OCI-M1 (cell line): Measurements from ENCODE around the gene CEMP1.

Experiments
- DNase-seq: peaks from one replicate; lab custom pipeline; 2025; lab: John Stamatoyannopoulos, UW

CEMP1 gene

GRCh38 chr16:2500430-2500917, 30.7 kb downstream of the CEMP1 start:
- no peak for DNase-seq

- DNase-seq = no peak
Measured at GRCh38 chr16:2499890-2500429, 31.2 kb downstream of the CEMP1 start.

GRCh38 chr16:2499454-2499853, 31.8 kb downstream of the CEMP1 start:
- DNase-seq = no peak

GRCh38 chr16:2498531-2499253, 32.5 kb downstream of the CEMP1 start:
- no peak for DNase-seq

- no peak for DNase-seq
Measured at GRCh38 chr16:2497695-2498484, 33.3 kb downstream of the CEMP1 start.

GRCh38 chr16:2497116-2497630, 34.0 kb downstream of the CEMP1 start:
- DNase-seq = no peak

- no peak for DNase-seq
Measured at GRCh38 chr16:2496223-2497115, 34.7 kb downstream of the CEMP1 start.

GRCh38 chr16:2495041-2495440, 36.2 kb downstream of the CEMP1 start:
- no peak for DNase-seq

GRCh38 chr16:2494616-2495015, 36.6 kb downstream of the CEMP1 start:
- peak; percentile 28 for DNase-seq

- no peak for DNase-seq
Measured at GRCh38 chr16:2493605-2494004, 37.6 kb downstream of the CEMP1 start.

GRCh38 chr16:2492292-2492691, 38.9 kb downstream of the CEMP1 start:
- DNase-seq = no peak

- no peak for DNase-seq
Measured at GRCh38 chr16:2490190-2491105, 40.8 kb downstream of the CEMP1 start.

GRCh38 chr16:2489581-2489980, 41.6 kb downstream of the CEMP1 start:
- no peak for DNase-seq

GRCh38 chr16:2487903-2488531, 43.2 kb downstream of the CEMP1 start:
- peak; percentile 74 for DNase-seq

- no peak for DNase-seq
Measured at GRCh38 chr16:2487517-2487842, 43.7 kb downstream of the CEMP1 start.

- DNase-seq = no peak
Measured at GRCh38 chr16:2486645-2487516, 44.3 kb downstream of the CEMP1 start.

- no peak for DNase-seq
Measured at GRCh38 chr16:2485811-2486507, 45.2 kb downstream of the CEMP1 start.

- DNase-seq = no peak
Measured at GRCh38 chr16:2484898-2485508, 46.2 kb downstream of the CEMP1 start.
